HepG2 (cell line): ENCODE results near the gene TMEM235.

Experiments
- BRCA1 ChIP-seq: sonication (generic); formaldehyde crosslinking; IDR thresholded peaks from 2 replicates; pipeline ENCODE4 v1.4.0; 2020; ENCODE audit warnings: missing genetic modification reagents
- EZH2 ChIP-seq: conservative IDR thresholded peaks from 2 replicates; pipeline ENCODE4 v1.6.1; 2012; ENCODE audit warnings: mild to moderate bottlenecking, low read depth, low read length, moderate library complexity
- FLYWCH1 ChIP-seq: sonication (generic); formaldehyde crosslinking; IDR thresholded peaks from 2 replicates; pipeline ENCODE4 v1.8.1; 2023; ENCODE audit warnings: mild to moderate bottlenecking, missing genetic modification reagents
- HINFP ChIP-seq: sonication (generic); formaldehyde crosslinking; IDR thresholded peaks from 2 replicates; pipeline ENCODE4 v1.4.0; 2020; ENCODE audit warnings: low read depth, mild to moderate bottlenecking, missing genetic modification reagents
- MED1 ChIP-seq: sonication (generic); formaldehyde crosslinking; IDR thresholded peaks from 2 replicates; pipeline ENCODE4 v1.4.0; 2020; ENCODE audit warnings: missing genetic modification reagents
- PAXIP1 ChIP-seq: sonication (generic); formaldehyde crosslinking; conservative IDR thresholded peaks from 2 replicates; pipeline ENCODE4 v1.4.0; 2020; ENCODE audit warnings: mild to moderate bottlenecking, missing genetic modification reagents, moderate library complexity
- ZGPAT ChIP-seq: IDR thresholded peaks from 2 replicates; pipeline ENCODE4 v1.6.1; 2016; ENCODE audit warnings: mild to moderate bottlenecking
- ZNF207 ChIP-seq: fragments of 450-650 bp; IDR thresholded peaks from 2 replicates; pipeline ENCODE4 v1.6.1; 2016; ENCODE audit warnings: antibody characterized with exemption, borderline replicate concordance
- ZNF546 ChIP-seq: sonication (generic); formaldehyde crosslinking; conservative IDR thresholded peaks from 2 replicates; pipeline ENCODE4 v1.8.1; 2023; ENCODE audit warnings: mild to moderate bottlenecking, missing genetic modification reagents

GRCh38 chr17:78266771-78267170 is 35.3 kb downstream of the TMEM235 start:
- TF ChIP-seq ZNF546 (CRISPR knock-in tag) (no peak), MED1 (CRISPR knock-in tag) (no peak), EZH2 (no peak), ZNF207 (no peak), FLYWCH1 (no peak), HINFP (CRISPR knock-in tag) (no peak), PAXIP1 (no peak), BRCA1 (CRISPR knock-in tag) (no peak), ZGPAT (CRISPR knock-in tag) (no peak)
